ENCODE data around the gene KCNT1. TPM values are rescaled to one million over a fixed set of nuclear protein-coding genes. Genes with fewer than 3 reads are reported as not detected.

KCNT1 gene
- total RNA-seq, 1 experiment from 2014 or later: not detected

- DNase-seq (ENCODE audit: low read depth, low spot score): no peak
- in situ Hi-C loops (cut with HindIII; ENCODE audit: low pct_unique_long_range_greater_than_20kb, low sequenced_read_pairs): no loop called here
Observed at GRCh38 chr9:135734616-135735144, 32.7 kb downstream of the KCNT1 start.

DNA sequence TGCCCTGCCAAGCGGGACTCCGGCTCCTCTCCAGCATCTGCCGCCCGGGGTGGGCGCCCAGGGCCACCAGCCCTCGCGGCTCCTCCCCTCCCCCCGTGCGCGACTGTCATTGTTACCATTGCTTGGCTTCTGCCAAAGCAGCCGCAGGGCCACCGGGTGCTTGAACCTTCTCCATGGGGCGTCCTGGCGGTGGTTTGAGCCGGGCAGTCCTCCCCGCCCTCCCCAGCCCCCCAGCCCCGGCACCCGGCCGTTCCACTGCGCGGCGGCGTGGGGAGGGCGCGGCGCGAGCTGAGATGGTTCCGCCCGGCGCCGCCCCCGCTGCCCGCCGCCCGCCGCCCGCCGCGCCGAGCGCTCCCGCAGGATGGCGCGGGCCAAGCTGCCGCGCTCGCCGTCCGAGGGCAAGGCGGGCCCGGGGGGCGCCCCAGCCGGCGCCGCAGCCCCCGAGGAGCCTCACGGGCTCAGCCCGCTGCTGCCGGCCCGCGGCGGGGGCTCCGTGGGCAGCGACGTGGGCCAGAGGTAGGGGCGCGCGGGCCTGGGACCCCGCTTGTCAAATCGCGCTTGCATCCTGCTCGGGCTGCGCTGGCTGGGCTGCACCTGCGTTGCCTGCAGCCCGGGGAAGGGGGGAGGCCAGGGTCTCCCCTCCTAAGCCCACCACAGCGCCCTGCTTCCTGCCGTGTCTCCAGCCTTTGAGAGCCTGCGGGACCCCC, 34.4 kb downstream of the KCNT1 start:
- in situ Hi-C loops (cut with HindIII; ENCODE audit: low pct_unique_long_range_greater_than_20kb, low sequenced_read_pairs): no loop called here
- DNase-seq (ENCODE audit: low read depth, low spot score): no peak

- in situ Hi-C loops (cut with HindIII; ENCODE audit: low pct_unique_long_range_greater_than_20kb, low sequenced_read_pairs): no loop called here
Observed at GRCh38 chr9:135736979-135737839, 35.2 kb downstream of the KCNT1 start.

GRCh38 chr9:135737840-135738521, 36.0 kb downstream of the KCNT1 start:
- in situ Hi-C loops (cut with HindIII; ENCODE audit: low pct_unique_long_range_greater_than_20kb, low sequenced_read_pairs): no loop called here
- DNase-seq (ENCODE audit: low read depth, low spot score): no peak

More at GRCh38 chr9:135736979-135737839, 35.2 kb downstream of the KCNT1 start:
- DNase-seq (ENCODE audit: low read depth, low spot score): no peak

GRCh38 chr9:135739271-135740220, 37.6 kb downstream of the KCNT1 start:
- DNase-seq (ENCODE audit: low read depth, low spot score): peak; percentile 12
- in situ Hi-C loops (cut with HindIII; ENCODE audit: low pct_unique_long_range_greater_than_20kb, low sequenced_read_pairs): no loop called here

GRCh38 chr9:135741276-135742219, 39.6 kb downstream of the KCNT1 start:
- in situ Hi-C loops (cut with HindIII; ENCODE audit: low pct_unique_long_range_greater_than_20kb, low sequenced_read_pairs): no loop called here
- DNase-seq (ENCODE audit: low read depth, low spot score): no peak

- DNase-seq (ENCODE audit: low read depth, low spot score): no peak
- in situ Hi-C loops (cut with HindIII; ENCODE audit: low pct_unique_long_range_greater_than_20kb, low sequenced_read_pairs): no loop called here
Observed at GRCh38 chr9:135743021-135743420, 41.0 kb downstream of the KCNT1 start.

- in situ Hi-C loops (cut with HindIII; ENCODE audit: low pct_unique_long_range_greater_than_20kb, low sequenced_read_pairs): no loop called here
- DNase-seq (ENCODE audit: low read depth, low spot score): no peak
Observed at GRCh38 chr9:135743546-135744332, 41.8 kb downstream of the KCNT1 start.

GRCh38 chr9:135744333-135745070, 42.5 kb downstream of the KCNT1 start:
- in situ Hi-C loops (cut with HindIII; ENCODE audit: low pct_unique_long_range_greater_than_20kb, low sequenced_read_pairs): no loop called here
- DNase-seq (ENCODE audit: low read depth, low spot score): no peak

- in situ Hi-C loops (cut with HindIII; ENCODE audit: low pct_unique_long_range_greater_than_20kb, low sequenced_read_pairs): no loop called here
Observed at GRCh38 chr9:135745189-135745588, 43.2 kb downstream of the KCNT1 start.

DNA sequence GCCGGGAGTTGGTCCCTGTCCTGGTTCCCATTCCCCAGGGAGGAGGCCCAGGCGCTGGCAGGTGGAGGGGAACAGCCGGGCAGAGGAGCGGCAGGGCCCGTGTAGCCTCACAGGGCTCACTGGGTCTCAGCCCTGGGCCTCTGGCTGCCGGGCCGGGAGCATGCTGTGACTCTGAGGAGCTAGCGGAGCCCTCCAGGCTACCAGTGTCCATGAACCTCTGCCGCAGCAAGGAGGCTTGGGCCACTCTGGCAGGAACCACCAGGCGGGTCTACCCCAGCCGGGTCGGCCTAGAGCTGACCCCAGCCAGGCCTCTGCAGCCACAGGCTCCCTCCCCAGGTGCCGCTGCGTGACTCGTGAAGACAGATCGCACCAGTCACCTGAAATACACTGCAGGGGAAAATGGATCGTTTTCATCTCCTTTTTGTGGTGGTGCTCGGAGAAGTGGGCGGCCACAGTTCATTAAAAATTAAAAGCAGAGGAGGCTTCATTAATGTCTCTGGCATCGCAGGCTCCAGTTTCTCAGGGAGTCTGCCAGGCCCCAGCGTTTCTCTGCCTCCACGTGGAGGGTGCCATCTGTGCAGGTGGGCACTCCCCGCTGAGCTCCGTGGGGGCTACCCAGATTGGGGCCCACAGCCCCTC, 43.8 kb downstream of the KCNT1 start:
- in situ Hi-C loops (cut with HindIII; ENCODE audit: low pct_unique_long_range_greater_than_20kb, low sequenced_read_pairs): no loop called here

More at GRCh38 chr9:135745189-135745588, 43.2 kb downstream of the KCNT1 start:
- DNase-seq (ENCODE audit: low read depth, low spot score): no peak

DNA sequence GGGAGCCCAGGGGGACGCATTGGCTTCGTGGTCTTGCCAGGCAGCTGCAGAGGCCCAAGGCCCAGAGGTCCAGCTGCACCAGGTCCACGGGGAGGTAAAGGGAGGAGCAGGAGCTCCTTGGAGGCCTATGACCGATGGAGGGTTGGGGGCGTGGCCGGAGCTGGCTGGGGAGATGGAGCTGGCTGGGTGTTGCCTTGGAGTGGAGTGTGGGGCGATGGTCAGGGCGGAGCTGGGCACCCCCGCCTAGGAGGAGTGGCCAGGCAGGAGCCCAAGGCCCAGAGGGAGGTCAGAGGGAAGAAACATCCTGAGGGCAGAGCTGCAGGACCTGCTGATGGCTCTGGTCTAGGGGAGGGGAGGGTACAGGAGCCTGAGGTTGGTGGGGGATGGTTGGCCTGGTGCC, 44.6 kb downstream of the KCNT1 start:
- no peak for DNase-seq (ENCODE audit: low read depth, low spot score)
- in situ Hi-C loops (cut with HindIII; ENCODE audit: low pct_unique_long_range_greater_than_20kb, low sequenced_read_pairs): no loop called here

More for the DNA sequence above, 43.8 kb downstream of the KCNT1 start:
- DNase-seq (ENCODE audit: low read depth, low spot score): no peak

GRCh38 chr9:135747311-135747710, 45.3 kb downstream of the KCNT1 start:
- DNase-seq (ENCODE audit: low read depth, low spot score): no peak
- in situ Hi-C loops (cut with HindIII; ENCODE audit: low pct_unique_long_range_greater_than_20kb, low sequenced_read_pairs): no loop called here

- in situ Hi-C loops (cut with HindIII; ENCODE audit: low pct_unique_long_range_greater_than_20kb, low sequenced_read_pairs): no loop called here
- DNase-seq (ENCODE audit: low read depth, low spot score): no peak
Observed at GRCh38 chr9:135748676-135749075, 46.7 kb downstream of the KCNT1 start.

Data from SK-MEL-5 (cell line).